IMR-90 (cell line): ENCODE data around the gene DLL4. TPM values are rescaled to one million over a fixed set of nuclear protein-coding genes. Genes with fewer than 3 reads are reported as not detected.

Source experiments
- ATAC-seq: fragments of 200-7000 bp; cut with Tn5 transposase; 2 replicates; pipeline ENCODE4 v1.9.1; 2020; ENCODE audit warnings: low read depth, mild to moderate bottlenecking, moderate library complexity
- BruUV-seq: library from RNA; stranded (reverse); fragments of 400-500 nt; replicated peaks from 2 replicates; lab custom pipeline; 2021; lab: Mats Ljungman, UMichigan
- CTCF ChIA-PET: fragments of 300-600 bp; formaldehyde crosslinking; extraction: SDS; loops from one replicate; lab custom pipeline; 2021; ENCODE audit warnings: antibody characterized with exemption; lab: Yijun Ruan, JAX
- POLR2A ChIA-PET: fragments of 300-600 bp; sonication (Branson Sonifier 250); formaldehyde crosslinking; loops from one replicate; lab custom pipeline; 2022; ENCODE audit warnings: antibody characterized with exemption; ENCODE audit not compliant: unreplicated experiment; lab: Charles Lee
- DNase-seq: peaks from one replicate; pipeline ENCODE4 v3.0.0; 2013
- H2AFZ ChIP-seq: replicated peaks from 2 replicates; pipeline ENCODE3; 2013; ENCODE audit warnings: low read length, mild to moderate bottlenecking; ENCODE audit not compliant: poor library complexity
- H2AK5ac ChIP-seq: 2 replicates; pipeline ENCODE4 v1.6.1; 2013; ENCODE audit warnings: low read depth, low read length, inconsistent platforms
- H2AK9ac ChIP-seq: replicated peaks from 2 replicates; pipeline ENCODE3; 2013; ENCODE audit warnings: mild to moderate bottlenecking, low read depth, low read length, moderate library complexity; ENCODE audit not compliant: poor library complexity
- H2BK120ac ChIP-seq: 2 replicates; pipeline ENCODE4 v1.6.1; 2013; ENCODE audit warnings: low read depth, low read length, inconsistent platforms
- H2BK15ac ChIP-seq: 3 replicates; pipeline ENCODE4 v1.6.1; 2013; ENCODE audit warnings: low read depth, low read length, inconsistent platforms
- H2BK20ac ChIP-seq: 2 replicates; pipeline ENCODE4 v1.6.1; 2013; ENCODE audit warnings: low read depth, mild to moderate bottlenecking, inconsistent platforms, low read length, moderate library complexity
- H2BK5ac ChIP-seq: 2 replicates; pipeline ENCODE4 v1.6.1; 2013; ENCODE audit warnings: mild to moderate bottlenecking, low read depth, low read length, inconsistent platforms; ENCODE audit not compliant: poor library complexity, severe bottlenecking
- H3K14ac ChIP-seq: replicated peaks from 2 replicates; pipeline ENCODE4 v1.6.1; 2013; ENCODE audit warnings: low read depth, low read length, inconsistent platforms
- H3K18ac ChIP-seq: 2 replicates; pipeline ENCODE4 v1.6.1; 2013; ENCODE audit warnings: low read depth, low read length, control low read depth
- H3K23ac ChIP-seq: 2 replicates; pipeline ENCODE4 v1.6.1; 2013; ENCODE audit warnings: low read depth, low read length, inconsistent platforms
- H3K27ac ChIP-seq: 2 replicates; pipeline ENCODE4 v1.5.1; 2013; ENCODE audit warnings: mild to moderate bottlenecking, control low read depth, low read length; ENCODE audit not compliant: insufficient read depth
- H3K27me3 ChIP-seq: 2 replicates; pipeline ENCODE4 v1.6.1; 2013; ENCODE audit warnings: low read length; ENCODE audit not compliant: control insufficient read depth, insufficient read depth
- H3K36me3 ChIP-seq: 2 replicates; pipeline ENCODE4 v1.6.1; 2013; ENCODE audit warnings: low read length, mixed read lengths; ENCODE audit not compliant: control insufficient read depth, insufficient read depth
- H3K4ac ChIP-seq: 2 replicates; pipeline ENCODE4 v1.6.1; 2013; ENCODE audit warnings: low read depth, low read length, inconsistent platforms
- H3K4me1 ChIP-seq: 2 replicates; pipeline ENCODE4 v1.6.1; 2013; ENCODE audit warnings: low read length, mixed read lengths; ENCODE audit not compliant: control insufficient read depth, insufficient read depth
- H3K4me2 ChIP-seq: 2 replicates; pipeline ENCODE4 v1.6.1; 2013; ENCODE audit warnings: low read depth, mild to moderate bottlenecking, control low read depth, low read length, moderate library complexity
- H3K4me3 ChIP-seq: 2 replicates; pipeline ENCODE4 v1.5.1; 2013; ENCODE audit warnings: low read depth, mild to moderate bottlenecking, control low read depth, low read length, moderate library complexity; ENCODE audit not compliant: insufficient read depth
- H3K56ac ChIP-seq: 2 replicates; pipeline ENCODE4 v1.6.1; 2013; ENCODE audit warnings: low read length, inconsistent platforms; ENCODE audit not compliant: insufficient read depth; ENCODE audit errors: extremely low read depth
- H3K79me1 ChIP-seq, 2 experiments: 2 replicates each; pipeline ENCODE4 v1.6.1; 2013; ENCODE audit warnings: low read length in 2 of 2, inconsistent platforms in 1 of 2, low read depth in 1 of 2
- H3K9ac ChIP-seq: 2 replicates; pipeline ENCODE4 v1.6.1; 2013; ENCODE audit warnings: low read depth, low read length, control low read depth
- H3K9me1 ChIP-seq: 2 replicates; pipeline ENCODE4 v1.6.1; 2013; ENCODE audit warnings: low read length, inconsistent platforms; ENCODE audit not compliant: insufficient read depth
- H3K9me3 ChIP-seq: 2 replicates; pipeline ENCODE4 v1.6.1; 2013; ENCODE audit warnings: low read length; ENCODE audit not compliant: control insufficient read depth, insufficient read depth
- H4K20me1 ChIP-seq: 2 replicates; pipeline ENCODE4 v1.6.1; 2013; ENCODE audit warnings: low read length, inconsistent platforms; ENCODE audit not compliant: insufficient read depth
- H4K5ac ChIP-seq: 2 replicates; pipeline ENCODE4 v1.6.1; 2013; ENCODE audit warnings: mild to moderate bottlenecking, low read depth, low read length, control low read depth
- H4K8ac ChIP-seq, 2 experiments: 2 replicates each; pipeline ENCODE4 v1.6.1; 2013; ENCODE audit warnings: low read depth in 2 of 2, low read length in 2 of 2, control low read depth in 1 of 2, inconsistent platforms in 1 of 2
- H4K91ac ChIP-seq: 2 replicates; pipeline ENCODE4 v1.6.1; 2013; ENCODE audit warnings: low read depth, low read length, inconsistent platforms; ENCODE audit not compliant: insufficient read depth
- BHLHE40 ChIP-seq: fragments of 150-350 bp; IDR thresholded peaks from 2 replicates; pipeline ENCODE4 v1.6.1; 2016; ENCODE audit warnings: mild to moderate bottlenecking, low read depth, low read length
- CHD1 ChIP-seq: IDR thresholded peaks from 2 replicates; pipeline ENCODE4 v1.6.1; 2012; ENCODE audit warnings: low read depth, low read length, improper control_type of control experiment
- FOS ChIP-seq: fragments of 150-350 bp; IDR thresholded peaks from 2 replicates; pipeline ENCODE4 v1.6.1; 2016; ENCODE audit warnings: low read depth, low read length
- MAFK ChIP-seq: IDR thresholded peaks from 2 replicates; pipeline ENCODE4 v1.6.1; 2012; ENCODE audit warnings: low read depth, low read length, improper control_type of control experiment
- MAZ ChIP-seq: IDR thresholded peaks from 2 replicates; pipeline ENCODE4 v1.6.1; 2012; ENCODE audit warnings: low read depth, mild to moderate bottlenecking, low read length, improper control_type of control experiment, moderate library complexity, borderline replicate concordance
- MXI1 ChIP-seq: IDR thresholded peaks from 2 replicates; pipeline ENCODE4 v1.6.1; 2012; ENCODE audit warnings: low read depth, mild to moderate bottlenecking, low read length, moderate library complexity, borderline replicate concordance
- NFE2L2 ChIP-seq: fragments of 150-350 bp; IDR thresholded peaks from 2 replicates; pipeline ENCODE4 v1.6.1; 2016; ENCODE audit warnings: low read depth, mild to moderate bottlenecking, low read length
- POLR2A ChIP-seq: IDR thresholded peaks from 2 replicates; pipeline ENCODE4 v1.6.1; 2012; ENCODE audit warnings: mild to moderate bottlenecking, low read depth, low read length
- RAD21 ChIP-seq: IDR thresholded peaks from 2 replicates; pipeline ENCODE4 v1.6.1; 2012; ENCODE audit warnings: low read length, improper control_type of control experiment
- RCOR1 ChIP-seq: IDR thresholded peaks from 2 replicates; pipeline ENCODE4 v1.6.1; 2012; ENCODE audit warnings: mild to moderate bottlenecking, low read length, improper control_type of control experiment; ENCODE audit not compliant: insufficient replicate concordance
- RFX5 ChIP-seq: IDR thresholded peaks from 2 replicates; pipeline ENCODE4 v1.8.0; 2012; ENCODE audit warnings: low read depth, mild to moderate bottlenecking, low read length, moderate library complexity
- SMC3 ChIP-seq: fragments of 150-350 bp; IDR thresholded peaks from 2 replicates; pipeline ENCODE4 v1.6.1; 2016; ENCODE audit warnings: low read depth, mild to moderate bottlenecking, antibody characterized with exemption, low read length, moderate library complexity
- WGBS, 2 experiments: methylation state at CpG; one replicate each; pipeline versions ENCODE4 v1.1.5 to v1.1.7; 2013; ENCODE audit warnings: missing lambda C conversion rate in 2 of 2; ENCODE audit not compliant: insufficient read length in 1 of 2; ENCODE audit errors: extremely low coverage in 2 of 2; 5-methylcytosine and 5-hydroxymethylcytosine counted together
- dilution Hi-C: fragments of 300-500 bp; cut with HindIII; formaldehyde crosslinking; loops from one replicate; pipeline ENCODE4 v1.14.3; 2018; ENCODE audit warnings: low sequenced_read_pairs; ENCODE audit not compliant: unreplicated experiment
- in situ Hi-C: fragments of 300-500 bp; cut with MboI; formaldehyde crosslinking; loops from 3 replicates; pipeline ENCODE4 v1.14.3; 2019; ENCODE audit warnings: low sequenced_read_pairs, inconsistent platforms, mixed read lengths
- intact Hi-C: fragments of 100-400 bp; cut with micrococcal nuclease; formaldehyde crosslinking; loops from 2 replicates; pipeline ENCODE4 v1.10.0; 2022
- polyA plus RNA-seq, 3 experiments: library from polyadenylated mRNA; depleted of rRNA; stranded (reverse); fragments of >200 nt; gene quantifications; 2 replicates each; pipeline ENCODE4 v1.2.3, GENCODE V29; 2012; ENCODE audit warnings: low replicate concordance in 1 of 3
- total RNA-seq: library from RNA; depleted of rRNA; stranded (reverse); fragments of >200 nt; gene quantifications from 2 replicates; pipeline ENCODE4 v1.2.3, GENCODE V29; 2012
- TF ChIP-seq, protein P1 (sequence below): fragments of 150-350 bp; IDR thresholded peaks from 2 replicates; pipeline ENCODE4 v1.6.1; 2017; ENCODE audit warnings: mild to moderate bottlenecking, antibody characterized with exemption, low read length, low read depth
- TF ChIP-seq, protein P2 (sequence below): conservative IDR thresholded peaks from 2 replicates; pipeline ENCODE4 v1.5.1; 2012; ENCODE audit warnings: mild to moderate bottlenecking, low read depth, low read length, improper control_type of control experiment
- TF ChIP-seq, protein P3 (sequence below): fragments of 150-350 bp; IDR thresholded peaks from 2 replicates; pipeline ENCODE4 v1.6.1; 2016; ENCODE audit warnings: low read depth, mild to moderate bottlenecking, low read length, moderate library complexity, borderline replicate concordance

Gene DLL4
- total and polyA plus RNA-seq, 2 of the 4 experiments (the other 2 are of a cell fraction) = 1.8 to 3.4 TPM

DNA sequence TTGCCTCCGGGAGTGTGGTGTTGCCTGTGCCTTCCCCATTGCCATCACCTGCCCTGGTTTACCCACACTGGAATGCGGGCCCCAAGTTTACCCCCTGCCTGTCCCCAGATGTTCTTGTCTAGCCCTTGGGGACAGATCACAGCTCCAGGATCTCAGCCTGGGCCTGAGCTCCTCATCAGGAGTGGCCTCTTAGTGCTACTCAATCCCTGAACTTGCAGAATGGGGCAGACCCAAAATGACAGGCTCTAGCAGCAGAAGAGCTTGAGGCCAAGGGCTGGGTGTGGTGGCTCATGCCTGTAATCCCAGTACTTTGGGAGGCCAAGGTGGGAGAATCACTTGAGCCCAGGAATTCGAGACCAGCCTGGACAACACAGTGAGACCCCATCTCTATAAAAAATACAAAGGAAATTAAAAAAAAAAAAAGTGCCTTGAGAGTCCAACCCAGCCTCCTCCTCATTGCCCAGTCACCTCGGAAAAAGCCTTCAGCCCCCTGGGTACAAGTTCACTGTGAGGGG, 28.0 kb downstream of the DLL4 start:
- no peak overlapping the region for H3K4me3 ChIP-seq
- intact Hi-C loops = no loop called here
- no peak overlapping the region; the same call in 1 of the 2 replicates for H4K5ac ChIP-seq
- H3K9ac ChIP-seq = peak overlapping the region; percentile 56; the same call in 1 of the 2 replicates
- no peak overlapping the region for H4K91ac ChIP-seq
- dilution Hi-C loops = no loop called here
- H3K18ac ChIP-seq = peak overlapping the region; percentile 8; the same call in 1 of the 2 replicates
- peak overlapping the region; percentile 64; the same call in 1 of the 2 replicates for H3K23ac ChIP-seq
- POLR2A ChIA-PET = interaction anchor here (0.6 to 1.0 kb wide), 2 partner anchors 28 to 59 kb away, joined by 3 to 13 read pairs; no protein-coding TSS in a partner anchor
- CTCF ChIA-PET = interaction anchor here (0.7 to 1.9 kb wide), 2 partner anchors 19 to 61 kb away, joined by 3 to 4 read pairs; no protein-coding TSS in a partner anchor
- WGBS, 2 experiments = 90% methylated on average over 1 of the region's 4 CpGs; no CpG with 5 or more reads in 1 of the 2 experiments
- no peak overlapping the region for H2BK120ac ChIP-seq
- H2BK5ac ChIP-seq = peak overlapping the region; percentile 55
- peaks cover 55% of the 10 kb centered on the region for H4K20me1 ChIP-seq
- no TSS peak for BruUV-seq
- H3K27me3 ChIP-seq = no peaks in the 10 kb centered on the region
- DNase-seq = no peak
- peaks cover 31% of the 10 kb centered on the region for H3K4me1 ChIP-seq
- H3K56ac ChIP-seq = no peak overlapping the region
- peaks cover 15 to 56% of the 10 kb centered on the region in 2 experiments for H3K79me1 ChIP-seq
- peak overlapping the region in 1 of 2 experiments; percentile 62; a peak in 2 of 4 replicates for H4K8ac ChIP-seq
- no peaks in the 10 kb centered on the region for H3K9me3 ChIP-seq
- peaks cover 32% of the 10 kb centered on the region for H3K9me1 ChIP-seq
- no peak overlapping the region for H3K27ac ChIP-seq
- no peak overlapping the region for H2BK15ac ChIP-seq
- peak overlapping the region; percentile 37 for H2AFZ ChIP-seq
- H3K4ac ChIP-seq = peak overlapping the region; percentile 58
- H2AK5ac ChIP-seq = peak overlapping the region; percentile 62; the same call in 1 of the 2 replicates
- no peak overlapping the region for H2AK9ac ChIP-seq
- no peak for ATAC-seq
- peak overlapping the region; percentile 68; the same call in 1 of the 2 replicates for H3K4me2 ChIP-seq
- no peak overlapping the region for H2BK20ac ChIP-seq
- in situ Hi-C loops = no loop called here
- H3K36me3 ChIP-seq = peaks cover 28% of the 10 kb centered on the region
- H3K14ac ChIP-seq = peak overlapping the region; percentile 82
- TF ChIP-seq SMC3 = no peak
- TF ChIP-seq RFX5 = no peak
- TF ChIP-seq, protein P1, sequence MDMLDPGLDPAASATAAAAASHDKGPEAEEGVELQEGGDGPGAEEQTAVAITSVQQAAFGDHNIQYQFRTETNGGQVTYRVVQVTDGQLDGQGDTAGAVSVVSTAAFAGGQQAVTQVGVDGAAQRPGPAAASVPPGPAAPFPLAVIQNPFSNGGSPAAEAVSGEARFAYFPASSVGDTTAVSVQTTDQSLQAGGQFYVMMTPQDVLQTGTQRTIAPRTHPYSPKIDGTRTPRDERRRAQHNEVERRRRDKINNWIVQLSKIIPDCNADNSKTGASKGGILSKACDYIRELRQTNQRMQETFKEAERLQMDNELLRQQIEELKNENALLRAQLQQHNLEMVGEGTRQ = no peak
- TF ChIP-seq, protein P2, sequence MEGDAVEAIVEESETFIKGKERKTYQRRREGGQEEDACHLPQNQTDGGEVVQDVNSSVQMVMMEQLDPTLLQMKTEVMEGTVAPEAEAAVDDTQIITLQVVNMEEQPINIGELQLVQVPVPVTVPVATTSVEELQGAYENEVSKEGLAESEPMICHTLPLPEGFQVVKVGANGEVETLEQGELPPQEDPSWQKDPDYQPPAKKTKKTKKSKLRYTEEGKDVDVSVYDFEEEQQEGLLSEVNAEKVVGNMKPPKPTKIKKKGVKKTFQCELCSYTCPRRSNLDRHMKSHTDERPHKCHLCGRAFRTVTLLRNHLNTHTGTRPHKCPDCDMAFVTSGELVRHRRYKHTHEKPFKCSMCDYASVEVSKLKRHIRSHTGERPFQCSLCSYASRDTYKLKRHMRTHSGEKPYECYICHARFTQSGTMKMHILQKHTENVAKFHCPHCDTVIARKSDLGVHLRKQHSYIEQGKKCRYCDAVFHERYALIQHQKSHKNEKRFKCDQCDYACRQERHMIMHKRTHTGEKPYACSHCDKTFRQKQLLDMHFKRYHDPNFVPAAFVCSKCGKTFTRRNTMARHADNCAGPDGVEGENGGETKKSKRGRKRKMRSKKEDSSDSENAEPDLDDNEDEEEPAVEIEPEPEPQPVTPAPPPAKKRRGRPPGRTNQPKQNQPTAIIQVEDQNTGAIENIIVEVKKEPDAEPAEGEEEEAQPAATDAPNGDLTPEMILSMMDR = no peak
- no peak for TF ChIP-seq MAZ
- TF ChIP-seq MXI1 = no peak
- no peak for TF ChIP-seq NFE2L2
- no peak for TF ChIP-seq RAD21
- no peak for TF ChIP-seq BHLHE40
- no peak for TF ChIP-seq CHD1
- TF ChIP-seq, protein P3, sequence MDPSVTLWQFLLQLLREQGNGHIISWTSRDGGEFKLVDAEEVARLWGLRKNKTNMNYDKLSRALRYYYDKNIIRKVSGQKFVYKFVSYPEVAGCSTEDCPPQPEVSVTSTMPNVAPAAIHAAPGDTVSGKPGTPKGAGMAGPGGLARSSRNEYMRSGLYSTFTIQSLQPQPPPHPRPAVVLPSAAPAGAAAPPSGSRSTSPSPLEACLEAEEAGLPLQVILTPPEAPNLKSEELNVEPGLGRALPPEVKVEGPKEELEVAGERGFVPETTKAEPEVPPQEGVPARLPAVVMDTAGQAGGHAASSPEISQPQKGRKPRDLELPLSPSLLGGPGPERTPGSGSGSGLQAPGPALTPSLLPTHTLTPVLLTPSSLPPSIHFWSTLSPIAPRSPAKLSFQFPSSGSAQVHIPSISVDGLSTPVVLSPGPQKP = no peak
- TF ChIP-seq POLR2A = no peak
- no peak for TF ChIP-seq RCOR1
- no peak for TF ChIP-seq MAFK
- no peak for TF ChIP-seq FOS
